Measurements from ENCODE around the gene HYAL2. TPM values are rescaled to one million over a fixed set of nuclear protein-coding genes. Genes with fewer than 3 reads are reported as not detected.

HYAL2 gene
- total RNA-seq, 2 experiments from 2014 or later: 7.7 to 19.7 TPM

- Histone ChIP-seq H3K4me2 (ENCODE audit: low read length) (peak overlapping the region; percentile 73), H3K4me1 (ENCODE audit: insufficient read depth, low read length, poor library complexity, severe bottlenecking) (peaks cover 32% of the 10 kb centered on the region), H4K20me1 (ENCODE audit: insufficient read depth, low read length) (no peaks in the 10 kb centered on the region), H2AFZ (ENCODE audit: low read length) (no peak overlapping the region), H3K9me3 (ENCODE audit: low read length) (no peaks in the 10 kb centered on the region), H3K36me3 (ENCODE audit: insufficient read depth, low read length) (peaks cover 9% of the 10 kb centered on the region; the same call in 1 of the 2 replicates), H3K27ac (ENCODE audit: low read depth, low read length, poor library complexity, severe bottlenecking) (no peak overlapping the region), H3K9me2 (ENCODE audit: insufficient read depth, low read length) (no peaks in the 10 kb centered on the region), H3K4me3 (ENCODE audit: low read depth, low read length, poor library complexity, severe bottlenecking) (peak overlapping the region; percentile 47), H3K79me2 (ENCODE audit: insufficient read depth, low read depth, low read length) (peaks cover 7% of the 10 kb centered on the region; the same call in 1 of the 2 replicates)
- TF ChIP-seq CTCF (conservative IDR thresholded peaks at IDR 0.05; ENCODE audit: low read length): no peak
- no TSS peak for BruUV-seq (replicated peaks)
- ChIA-PET CTCF (ENCODE audit: unreplicated experiment) (no interaction called here), POLR2A (interaction anchor here (0.6 kb wide), 1 partner anchor 337 kb away, joined by 3 read pairs; no protein-coding TSS in a partner anchor)
- DNase-seq (ENCODE audit: low spot score): no peak
- intact Hi-C loops (cut with micrococcal nuclease; ENCODE audit: unreplicated experiment): no loop called here
These were observed 22.5 kb upstream of the HYAL2 start for GRCh38 chr3:50345008-50345407.

GRCh38 chr3:50342813-50343633 is 20.5 kb upstream of the HYAL2 start:
- no TSS peak for BruUV-seq (replicated peaks)
- TF ChIP-seq CTCF (conservative IDR thresholded peaks at IDR 0.05; ENCODE audit: low read length): no peak
- no peak for TF ChIP-seq EZH2phosphoT487 (IDR thresholded peaks at IDR 0.05; ENCODE audit: borderline replicate concordance, low read depth, low read length)

GRCh38 chr3:50341996-50342650 is 19.6 kb upstream of the HYAL2 start:
- intact Hi-C loops (cut with micrococcal nuclease; ENCODE audit: unreplicated experiment): no loop called here
- no peak overlapping the region for H3K4me2 ChIP-seq (ENCODE audit: low read length)
- H3K27ac ChIP-seq (ENCODE audit: low read depth, low read length, poor library complexity, severe bottlenecking): no peak overlapping the region

More at GRCh38 chr3:50342813-50343633, 20.5 kb upstream of the HYAL2 start:
- Histone ChIP-seq H3K4me3 (ENCODE audit: low read depth, low read length, poor library complexity, severe bottlenecking) (no peak overlapping the region), H3K79me2 (ENCODE audit: insufficient read depth, low read depth, low read length) (peaks cover 5% of the 10 kb centered on the region; the same call in 1 of the 2 replicates), H3K4me2 (ENCODE audit: low read length) (no peak overlapping the region), H3K4me1 (ENCODE audit: insufficient read depth, low read length, poor library complexity, severe bottlenecking) (peaks cover 42% of the 10 kb centered on the region), H3K9me3 (ENCODE audit: low read length) (no peaks in the 10 kb centered on the region), H2AFZ (ENCODE audit: low read length) (no peak overlapping the region), H3K9me2 (ENCODE audit: insufficient read depth, low read length) (no peaks in the 10 kb centered on the region), H3K27ac (ENCODE audit: low read depth, low read length, poor library complexity, severe bottlenecking) (no peak overlapping the region), H3K36me3 (ENCODE audit: insufficient read depth, low read length) (peaks cover 4% of the 10 kb centered on the region; the same call in 1 of the 2 replicates), H4K20me1 (ENCODE audit: insufficient read depth, low read length) (no peaks in the 10 kb centered on the region)
- CTCF ChIA-PET (ENCODE audit: unreplicated experiment): no interaction called here
- intact Hi-C loops (cut with micrococcal nuclease; ENCODE audit: unreplicated experiment): no loop called here
- POLR2A ChIA-PET: no interaction called here
- no peak for DNase-seq (ENCODE audit: low spot score)

More at GRCh38 chr3:50341996-50342650, 19.6 kb upstream of the HYAL2 start:
- POLR2A ChIA-PET: no interaction called here
- no peak for DNase-seq (ENCODE audit: low spot score)
- Histone ChIP-seq H2AFZ (ENCODE audit: low read length) (no peak overlapping the region), H3K9me2 (ENCODE audit: insufficient read depth, low read length) (no peaks in the 10 kb centered on the region), H3K4me3 (ENCODE audit: low read depth, low read length, poor library complexity, severe bottlenecking) (no peak overlapping the region), H3K79me2 (ENCODE audit: insufficient read depth, low read depth, low read length) (peaks cover 5% of the 10 kb centered on the region; the same call in 1 of the 2 replicates), H4K20me1 (ENCODE audit: insufficient read depth, low read length) (no peaks in the 10 kb centered on the region), H3K4me1 (ENCODE audit: insufficient read depth, low read length, poor library complexity, severe bottlenecking) (peaks cover 42% of the 10 kb centered on the region), H3K36me3 (ENCODE audit: insufficient read depth, low read length) (no peaks in the 10 kb centered on the region), H3K9me3 (ENCODE audit: low read length) (no peaks in the 10 kb centered on the region)
- BruUV-seq (replicated peaks): no TSS peak
- TF ChIP-seq EZH2phosphoT487 (IDR thresholded peaks at IDR 0.05; ENCODE audit: borderline replicate concordance, low read depth, low read length): no peak
- CTCF ChIA-PET (ENCODE audit: unreplicated experiment): no interaction called here
